ENCODE results near the gene APBA2.

The APBA2 gene

DNA sequence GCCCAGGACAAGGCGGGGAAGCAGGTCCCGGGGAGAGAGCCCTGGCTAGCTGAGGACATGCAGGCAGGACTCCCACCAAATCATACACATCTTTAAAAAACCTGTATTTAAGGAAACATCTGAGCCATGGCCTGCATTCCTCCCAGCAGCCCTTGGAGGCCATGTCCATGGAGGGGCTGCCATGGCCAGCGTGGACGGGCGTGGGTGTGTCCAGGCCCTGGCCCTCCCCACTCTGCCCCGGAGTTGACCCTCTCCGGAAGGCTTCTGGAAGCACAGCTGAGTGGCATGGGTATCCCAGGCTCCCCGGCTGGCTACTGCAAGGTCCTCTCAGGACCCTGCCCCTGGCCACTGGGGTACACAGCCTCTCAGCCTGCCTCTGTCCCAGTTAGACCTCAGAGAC lies 234.1 kb downstream of the APBA2 start:
- no peak for DNase-seq (ENCODE audit: low read depth in 2 of 2)

- DNase-seq (ENCODE audit: low read depth in 2 of 2): no peak
These were observed 235.0 kb downstream of the APBA2 start for GRCh38 chr15:29120593-29121368.

DNA sequence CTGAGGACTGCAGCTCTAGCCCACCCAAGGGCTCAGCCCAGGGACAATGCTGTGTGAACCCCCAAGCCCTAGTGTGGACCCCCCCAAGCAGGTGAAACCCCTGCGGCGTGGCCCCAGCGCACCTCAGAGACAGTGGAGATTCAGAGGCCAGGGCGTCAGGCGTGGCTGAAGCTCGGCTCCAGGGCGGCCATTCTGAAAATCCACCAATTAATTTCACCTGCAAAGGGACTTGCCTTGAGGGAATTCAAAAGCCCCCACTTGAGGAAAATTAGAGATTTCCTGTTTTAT lies 235.5 kb downstream of the APBA2 start:
- no peak for DNase-seq (ENCODE audit: low read depth in 2 of 2)

DNA sequence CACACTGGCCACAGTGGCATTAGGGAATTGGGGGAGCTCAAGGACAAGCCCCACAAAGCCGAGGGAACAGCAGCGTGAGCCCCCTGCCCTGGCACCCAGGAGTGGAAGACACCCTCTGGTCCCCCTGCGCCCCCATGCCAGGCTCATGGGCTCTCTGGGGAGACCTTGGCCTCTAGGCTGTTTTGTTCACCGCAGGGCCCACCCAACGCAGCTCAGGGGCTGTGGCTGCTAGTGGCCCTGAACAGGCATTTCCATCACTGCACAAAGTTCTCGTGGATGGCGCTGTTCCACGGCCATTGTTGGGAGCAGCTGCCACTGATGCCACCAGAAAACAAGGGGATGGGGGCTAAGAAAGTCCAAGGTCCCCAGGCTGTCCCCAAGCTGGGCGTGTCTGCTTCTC lies 236.1 kb downstream of the APBA2 start:
- no peak for DNase-seq (ENCODE audit: low read depth in 2 of 2)

GRCh38 chr15:29122506-29122905 lies 236.7 kb downstream of the APBA2 start:
- no peak for DNase-seq (ENCODE audit: low read depth in 2 of 2)

DNA sequence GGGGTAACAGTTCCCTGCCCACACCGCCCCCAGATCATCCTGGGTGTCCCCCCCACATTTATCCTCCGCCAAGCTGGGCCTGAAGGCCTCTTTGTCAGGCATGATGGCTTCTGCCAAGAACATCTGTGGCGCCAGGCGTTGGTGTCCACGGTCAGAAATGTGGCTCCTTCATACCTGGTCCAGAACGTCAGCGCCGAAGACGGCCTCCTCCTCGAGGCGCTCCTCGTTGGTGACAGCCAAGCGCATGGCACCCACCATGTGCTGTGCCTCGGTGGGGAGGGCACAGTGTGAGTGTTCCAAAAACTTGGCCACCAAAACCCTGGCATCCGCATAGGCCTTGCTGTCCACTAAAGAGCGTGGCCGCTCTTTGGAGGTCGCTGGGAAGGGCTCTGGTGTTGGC lies 237.4 kb downstream of the APBA2 start:
- DNase-seq (ENCODE audit: low read depth in 2 of 2): no peak

- DNase-seq (ENCODE audit: low read depth in 2 of 2): no peak
These were observed 238.2 kb downstream of the APBA2 start for GRCh38 chr15:29123991-29124390.

- DNase-seq (ENCODE audit: low read depth in 2 of 2): no peak
These were observed 239.0 kb downstream of the APBA2 start for GRCh38 chr15:29124581-29125381.

DNA sequence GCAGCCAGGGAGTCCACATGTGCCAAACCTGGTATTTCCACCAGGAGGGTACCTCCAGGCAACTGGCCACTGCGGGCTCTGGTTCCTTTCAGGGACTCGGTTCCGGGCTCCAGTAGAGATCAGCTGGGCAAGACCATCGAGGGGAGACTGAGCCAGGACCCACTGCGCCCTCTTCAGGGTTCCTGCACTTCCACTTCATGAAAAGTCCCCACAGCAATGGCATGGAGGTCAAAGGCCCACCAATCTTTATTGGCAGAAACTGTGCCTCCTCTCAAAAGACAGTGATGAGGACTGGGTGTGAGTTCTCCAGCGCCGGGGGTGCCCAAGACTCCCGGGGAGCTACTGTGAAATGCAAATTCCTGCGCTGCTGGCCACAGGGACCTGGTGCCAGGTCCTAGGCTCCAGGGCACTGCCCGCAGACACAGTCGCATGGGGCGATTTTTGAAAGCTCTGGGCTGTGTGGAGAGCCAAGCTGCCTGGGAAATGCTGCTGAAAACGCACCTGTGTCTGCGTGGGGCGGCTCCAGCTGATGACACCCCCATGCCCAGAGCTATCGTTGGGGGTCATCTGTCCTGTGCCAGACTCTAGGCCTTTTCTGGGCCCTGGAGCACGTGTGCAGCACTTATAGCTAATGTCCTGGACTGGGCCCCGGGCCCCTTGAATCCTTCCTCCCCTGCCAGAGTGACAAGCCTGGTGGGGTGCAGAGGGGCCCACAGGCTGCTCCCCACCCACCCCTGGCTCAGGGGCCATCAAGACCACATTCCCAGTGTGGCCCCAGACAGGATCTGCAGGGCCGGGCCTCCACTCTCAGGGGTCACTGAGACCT lies 239.8 kb downstream of the APBA2 start:
- DNase-seq (ENCODE audit: low read depth in 2 of 2): no peak

- no peak for DNase-seq (ENCODE audit: low read depth in 2 of 2)
These were observed 240.4 kb downstream of the APBA2 start for GRCh38 chr15:29126208-29126536.

- DNase-seq (ENCODE audit: low read depth in 2 of 2): no peak
These were observed 241.2 kb downstream of the APBA2 start for GRCh38 chr15:29126821-29127461.

DNA sequence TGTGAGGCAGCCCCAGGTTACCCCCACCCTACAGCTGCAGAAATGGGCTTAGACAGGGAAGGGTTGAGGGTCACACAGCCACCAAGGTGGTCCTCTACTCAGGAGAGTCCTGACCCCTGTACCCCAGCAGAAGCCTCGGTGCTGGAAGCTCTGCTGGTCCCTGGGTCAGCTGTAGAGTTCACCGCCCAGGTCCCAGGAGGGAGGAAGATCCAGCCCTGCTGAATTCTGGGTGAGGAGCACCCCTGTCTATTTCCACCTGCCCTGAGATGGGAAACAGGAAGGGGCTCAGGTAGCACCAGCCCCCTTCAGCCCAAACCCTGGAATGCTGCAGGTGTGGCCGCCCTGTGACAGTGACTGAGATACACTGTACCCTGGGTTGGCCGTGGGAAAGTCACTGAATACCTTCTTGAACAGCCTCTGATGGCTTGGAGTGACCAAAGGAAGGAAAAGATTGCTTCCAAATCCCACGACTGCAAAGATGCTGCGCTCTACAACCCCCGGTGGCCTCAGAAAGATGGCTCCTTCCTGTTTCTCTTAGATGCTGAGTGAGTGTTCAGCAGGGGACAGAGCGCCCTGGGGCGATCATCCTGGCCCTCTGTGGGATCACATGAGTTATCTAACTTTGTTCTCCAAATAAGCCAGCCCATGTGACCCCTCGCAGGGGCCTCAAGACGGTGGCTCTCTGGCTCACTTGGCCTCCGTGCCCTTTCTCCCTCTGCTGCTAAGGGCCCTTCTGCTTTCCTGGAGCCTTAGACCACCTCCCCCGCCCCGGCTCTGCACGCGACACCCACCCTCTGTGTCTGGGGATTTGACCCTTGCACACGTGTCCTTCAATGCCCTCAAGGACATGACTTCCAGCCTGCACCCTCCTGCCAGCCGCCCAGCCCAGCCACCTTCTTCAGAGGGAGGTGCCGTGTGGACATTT lies 242.0 kb downstream of the APBA2 start:
- no peak for DNase-seq (ENCODE audit: low read depth in 2 of 2)

DNA sequence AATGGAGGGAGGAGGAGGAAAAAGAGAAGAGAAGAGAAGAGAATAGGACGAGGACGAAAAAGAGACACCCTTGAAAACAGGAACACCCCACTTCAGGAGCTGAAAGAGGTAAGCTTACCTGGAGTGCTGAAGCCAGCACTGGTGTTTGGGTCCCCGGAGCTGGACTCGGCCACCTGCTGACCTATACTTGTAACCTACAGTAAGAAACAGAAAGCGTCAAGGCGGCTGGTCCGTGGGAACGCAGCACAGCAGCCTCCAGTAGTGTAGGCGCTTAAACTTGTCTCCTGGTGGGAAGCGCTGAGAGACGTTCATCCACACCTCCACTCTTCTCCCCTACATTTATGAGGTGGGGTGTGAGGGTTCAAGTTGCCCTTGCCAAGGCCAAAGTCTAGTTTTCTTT lies 242.9 kb downstream of the APBA2 start:
- DNase-seq (ENCODE audit: low read depth in 2 of 2): no peak

DNA sequence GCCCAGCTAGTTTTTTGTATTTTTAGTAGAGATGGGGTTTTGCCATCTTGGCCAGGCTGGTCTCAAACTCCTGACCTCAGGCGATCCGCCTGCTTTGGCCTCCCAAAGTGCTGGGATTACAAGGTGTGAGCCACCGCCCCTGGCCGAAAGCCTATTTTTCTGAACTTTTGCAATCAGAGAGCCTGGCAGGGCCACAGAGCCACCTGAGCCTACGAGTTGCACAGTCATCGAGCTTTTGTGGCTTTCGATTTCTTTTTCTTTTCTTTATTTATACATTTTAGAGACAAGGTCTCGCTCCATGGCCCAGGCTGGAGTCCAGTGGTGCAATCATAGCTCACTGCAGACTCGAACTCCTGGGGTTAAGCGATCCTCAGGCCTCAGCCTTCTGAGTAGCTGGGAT lies 243.4 kb downstream of the APBA2 start:
- no peak for DNase-seq (ENCODE audit: low read depth in 2 of 2)

DNA sequence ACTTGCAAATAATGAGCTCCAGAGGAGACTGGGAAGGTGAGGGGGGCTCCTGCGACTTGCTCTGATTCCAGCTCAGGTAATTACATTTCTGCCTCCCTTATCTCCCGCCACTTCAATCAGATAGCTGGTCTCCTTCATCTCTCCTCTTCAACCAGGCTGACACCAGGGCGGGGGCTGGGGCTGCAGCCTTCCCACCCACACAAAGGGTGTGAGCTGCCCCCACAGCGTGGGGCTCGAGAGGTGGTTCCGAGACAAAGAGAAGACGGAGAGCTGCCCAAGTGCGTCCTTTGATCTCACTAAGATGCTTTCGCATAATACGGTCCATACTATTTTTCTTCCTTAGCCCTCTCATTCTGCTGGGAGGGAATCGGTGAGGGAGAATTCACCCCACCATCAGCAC lies 244.2 kb downstream of the APBA2 start:
- no peak for DNase-seq (ENCODE audit: low read depth in 2 of 2)

GRCh38 chr15:29130476-29130875 lies 244.7 kb downstream of the APBA2 start:
- DNase-seq (ENCODE audit: low read depth in 2 of 2): no peak

GRCh38 chr15:29130951-29131839 lies 245.4 kb downstream of the APBA2 start:
- DNase-seq (ENCODE audit: low read depth in 2 of 2): no peak

- DNase-seq (ENCODE audit: low read depth in 2 of 2): no peak
These were observed 246.2 kb downstream of the APBA2 start for GRCh38 chr15:29131840-29132420.

DNA sequence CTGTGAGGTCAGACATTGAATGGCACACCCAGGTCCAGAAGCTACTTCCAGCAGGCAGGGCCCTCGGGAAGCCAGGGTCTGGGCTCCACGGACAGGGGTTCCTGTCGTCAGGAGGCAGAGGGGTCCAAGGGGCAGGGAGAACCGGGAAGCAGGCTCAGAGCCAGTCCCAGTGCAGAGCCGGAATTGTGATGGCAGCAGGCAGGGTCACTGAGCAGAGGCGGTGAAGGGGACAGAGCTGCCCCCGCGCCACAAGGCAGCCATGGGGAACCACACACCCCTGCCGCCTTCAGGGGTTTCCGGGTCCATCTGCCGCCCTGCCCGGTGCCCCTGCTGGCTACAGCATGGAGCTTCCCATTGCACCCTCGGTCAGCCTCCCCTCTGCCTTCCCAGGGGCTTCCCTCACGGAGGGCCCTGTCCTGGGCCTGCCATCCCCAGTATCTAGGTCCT lies 247.0 kb downstream of the APBA2 start:
- no peak for DNase-seq (ENCODE audit: low read depth in 2 of 2)

GRCh38 chr15:29133321-29133720 lies 247.5 kb downstream of the APBA2 start:
- no peak for DNase-seq (ENCODE audit: low read depth in 2 of 2)

Measured in stimulated activated CD8-positive, alpha-beta memory T cell treated with anti-CD3 and anti-CD28 coated beads, Interleukin-7, amount 100 ng/mL, for 4 hours (primary cell).